Suprapubic skin (tissue), 3 donors: Measurements from ENCODE around the gene PSMG4.

Experiments
- POLR2A ChIP-seq, 2 donors: fragments of 450-650 bp; IDR thresholded peaks; one replicate each; pipeline ENCODE4 v1.6.1; 2017; ENCODE audit warnings: antibody characterized with exemption in 2 of 2, mild to moderate bottlenecking in 2 of 2, moderate library complexity in 2 of 2
- TF ChIP-seq, protein P1 (sequence below), 2 donors: fragments of 200-600 bp in 1 of 2; fragments of 450-650 bp in 1 of 2; sonication (generic) in 1 of 2; IDR thresholded peaks; one replicate each; pipeline ENCODE4 v1.5.1; 2016 to 2019; ENCODE audit warnings: antibody characterized with exemption in 2 of 2, mild to moderate bottlenecking in 1 of 2, moderate library complexity in 1 of 2

DNA sequence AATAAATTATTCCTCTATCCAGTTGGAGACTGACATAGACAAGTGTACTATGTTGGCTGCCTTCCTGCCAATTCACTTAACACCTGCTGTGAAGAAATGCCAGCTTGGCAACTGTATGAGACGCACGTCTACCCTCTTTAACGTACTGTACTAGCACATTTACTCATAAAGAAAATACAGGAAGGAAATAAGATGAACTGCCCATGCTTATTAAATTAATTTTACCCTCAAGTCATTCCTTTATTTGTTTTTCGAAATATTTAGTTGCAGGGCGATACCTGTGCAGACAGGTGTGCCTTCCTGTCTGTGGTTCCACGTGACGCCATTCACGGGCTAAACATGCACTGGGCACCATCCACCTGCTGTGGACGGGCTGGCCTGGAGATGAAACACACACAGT, 52.0 kb downstream of the PSMG4 start:
- TF ChIP-seq, protein P1, sequence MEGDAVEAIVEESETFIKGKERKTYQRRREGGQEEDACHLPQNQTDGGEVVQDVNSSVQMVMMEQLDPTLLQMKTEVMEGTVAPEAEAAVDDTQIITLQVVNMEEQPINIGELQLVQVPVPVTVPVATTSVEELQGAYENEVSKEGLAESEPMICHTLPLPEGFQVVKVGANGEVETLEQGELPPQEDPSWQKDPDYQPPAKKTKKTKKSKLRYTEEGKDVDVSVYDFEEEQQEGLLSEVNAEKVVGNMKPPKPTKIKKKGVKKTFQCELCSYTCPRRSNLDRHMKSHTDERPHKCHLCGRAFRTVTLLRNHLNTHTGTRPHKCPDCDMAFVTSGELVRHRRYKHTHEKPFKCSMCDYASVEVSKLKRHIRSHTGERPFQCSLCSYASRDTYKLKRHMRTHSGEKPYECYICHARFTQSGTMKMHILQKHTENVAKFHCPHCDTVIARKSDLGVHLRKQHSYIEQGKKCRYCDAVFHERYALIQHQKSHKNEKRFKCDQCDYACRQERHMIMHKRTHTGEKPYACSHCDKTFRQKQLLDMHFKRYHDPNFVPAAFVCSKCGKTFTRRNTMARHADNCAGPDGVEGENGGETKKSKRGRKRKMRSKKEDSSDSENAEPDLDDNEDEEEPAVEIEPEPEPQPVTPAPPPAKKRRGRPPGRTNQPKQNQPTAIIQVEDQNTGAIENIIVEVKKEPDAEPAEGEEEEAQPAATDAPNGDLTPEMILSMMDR (IDR thresholded peaks at IDR 0.05) = no peak
- TF ChIP-seq POLR2A (IDR thresholded peaks at IDR 0.05) = no peak
